OCI-M2 (cell line): ENCODE measurements around the gene LYRM4.

Experiments
- DNase-seq: peaks from one replicate; lab custom pipeline; 2025; ENCODE audit not compliant: unreplicated experiment; lab: John Stamatoyannopoulos, UW

The LYRM4 gene

GRCh38 chr6:5280920-5281319 is 20.2 kb upstream of the LYRM4 start:
- no peak for DNase-seq

DNA sequence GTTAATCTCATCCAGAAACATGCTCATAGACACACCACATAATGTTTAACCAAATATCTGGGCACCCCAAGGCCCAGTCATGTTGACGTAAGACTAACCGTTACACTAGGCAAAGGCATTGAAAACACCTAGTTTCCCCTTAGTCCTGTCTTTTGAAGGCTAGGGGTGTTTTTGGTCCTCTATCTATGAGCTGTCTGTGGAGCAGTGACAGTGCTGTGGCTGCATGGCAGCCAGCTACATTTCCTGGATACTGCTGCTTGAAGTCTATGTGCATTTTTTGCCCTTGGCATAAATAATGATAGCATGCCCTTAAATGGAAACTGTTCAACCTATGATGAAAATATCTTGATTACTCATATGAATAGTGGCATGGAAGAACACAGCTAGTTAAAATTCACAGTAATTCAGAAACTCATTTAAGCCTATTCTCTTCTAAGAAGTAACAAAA is 19.2 kb upstream of the LYRM4 start:
- no peak for DNase-seq

- DNase-seq = no peak
Observed at GRCh38 chr6:5278565-5279120, 17.9 kb upstream of the LYRM4 start.

DNA sequence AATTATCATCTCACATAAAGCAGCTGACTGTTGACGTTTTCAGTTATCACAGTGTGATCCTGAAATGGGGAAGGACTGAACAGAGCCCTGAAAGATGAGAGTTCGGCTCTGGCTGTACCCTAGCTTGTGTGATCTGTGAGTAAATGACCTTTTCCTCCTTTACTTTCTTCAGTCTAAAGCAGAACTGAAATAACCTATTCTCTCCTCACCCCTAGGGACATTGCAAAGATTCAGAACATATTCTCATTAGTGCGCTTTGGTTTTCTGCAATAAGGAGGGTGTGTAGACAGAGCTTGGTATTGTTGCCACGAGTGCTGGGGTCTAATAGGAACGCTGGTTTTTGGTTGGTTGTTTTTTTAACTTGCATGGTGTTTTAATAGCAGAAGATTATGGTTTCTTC is 17.3 kb upstream of the LYRM4 start:
- no peak for DNase-seq

DNA sequence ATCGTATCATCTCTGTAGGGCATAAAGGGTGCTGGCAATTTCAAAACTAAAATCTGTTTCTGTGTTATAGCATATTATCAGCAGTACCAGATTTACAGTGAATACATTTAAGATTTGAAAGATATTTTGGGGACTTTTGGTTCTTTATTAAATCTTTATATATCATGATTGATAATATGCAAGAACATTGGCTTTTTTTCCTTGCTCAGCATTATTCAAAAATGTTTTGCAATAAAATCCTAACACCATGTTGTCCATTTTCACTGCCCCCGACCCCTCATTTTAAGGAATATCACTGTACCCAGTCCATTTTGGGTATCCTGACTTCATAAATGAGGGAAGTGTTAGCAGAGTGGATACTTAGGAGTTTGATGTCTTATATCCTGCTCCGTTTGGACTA is 16.8 kb upstream of the LYRM4 start:
- DNase-seq = no peak

DNA sequence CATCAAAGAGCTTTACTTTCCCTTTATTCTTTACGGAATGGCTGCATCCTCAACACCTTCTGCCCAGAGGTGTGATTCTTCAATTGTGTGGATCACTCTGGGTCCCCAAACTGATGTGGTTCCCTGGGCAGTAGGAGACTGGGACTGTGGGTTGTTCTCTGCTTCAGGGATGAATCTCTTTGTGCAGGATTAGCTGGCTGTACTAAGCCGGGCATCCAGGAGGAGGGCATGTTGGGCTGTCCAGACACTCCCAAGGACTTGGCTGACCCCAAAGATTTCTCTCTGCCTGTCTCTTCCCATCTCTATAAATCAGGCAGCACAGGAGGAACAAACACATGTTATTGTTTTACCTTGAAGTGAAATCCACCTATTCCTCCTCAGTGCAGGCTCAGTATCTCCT is 15.8 kb upstream of the LYRM4 start:
- DNase-seq = no peak

DNA sequence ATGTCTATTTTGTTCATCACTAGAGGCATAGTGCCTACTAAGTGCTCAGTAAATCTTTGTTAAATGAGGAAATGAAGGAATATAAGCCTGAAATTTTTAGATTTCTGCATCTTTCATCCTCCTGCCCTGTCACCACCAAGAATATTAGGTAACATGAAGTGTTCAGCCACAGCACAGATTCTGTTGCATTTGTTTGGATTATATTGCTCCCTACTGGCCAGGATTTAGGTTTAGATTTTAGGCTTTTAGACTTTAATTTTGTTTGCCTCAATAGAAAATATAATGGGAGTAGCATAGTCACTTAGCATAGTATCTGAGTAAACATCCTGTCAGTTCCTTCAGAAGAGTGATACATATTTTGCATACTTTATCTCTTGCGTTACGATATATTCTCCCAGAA is 14.7 kb upstream of the LYRM4 start:
- DNase-seq = no peak

- DNase-seq = no peak
Observed at GRCh38 chr6:5274231-5274630, 13.5 kb upstream of the LYRM4 start.

DNA sequence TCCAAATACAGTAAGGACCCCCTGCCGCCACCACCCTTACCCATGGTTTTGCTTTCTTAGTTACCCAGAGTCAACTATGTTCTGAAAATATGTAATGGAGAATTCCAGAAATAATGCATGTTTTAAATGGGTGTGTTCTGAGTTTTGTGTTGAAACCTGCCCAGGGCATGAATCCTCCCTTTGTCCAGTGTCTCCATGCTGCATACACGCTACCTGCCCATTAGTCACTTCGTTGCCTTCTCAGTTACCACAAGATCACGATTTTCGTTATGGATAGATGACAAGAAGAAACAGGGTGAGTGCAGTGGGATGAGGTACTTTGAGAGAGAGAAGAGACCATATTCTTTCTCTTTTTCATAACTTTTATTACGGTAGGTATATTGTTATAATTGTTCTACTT is 11.2 kb upstream of the LYRM4 start:
- DNase-seq = no peak

DNA sequence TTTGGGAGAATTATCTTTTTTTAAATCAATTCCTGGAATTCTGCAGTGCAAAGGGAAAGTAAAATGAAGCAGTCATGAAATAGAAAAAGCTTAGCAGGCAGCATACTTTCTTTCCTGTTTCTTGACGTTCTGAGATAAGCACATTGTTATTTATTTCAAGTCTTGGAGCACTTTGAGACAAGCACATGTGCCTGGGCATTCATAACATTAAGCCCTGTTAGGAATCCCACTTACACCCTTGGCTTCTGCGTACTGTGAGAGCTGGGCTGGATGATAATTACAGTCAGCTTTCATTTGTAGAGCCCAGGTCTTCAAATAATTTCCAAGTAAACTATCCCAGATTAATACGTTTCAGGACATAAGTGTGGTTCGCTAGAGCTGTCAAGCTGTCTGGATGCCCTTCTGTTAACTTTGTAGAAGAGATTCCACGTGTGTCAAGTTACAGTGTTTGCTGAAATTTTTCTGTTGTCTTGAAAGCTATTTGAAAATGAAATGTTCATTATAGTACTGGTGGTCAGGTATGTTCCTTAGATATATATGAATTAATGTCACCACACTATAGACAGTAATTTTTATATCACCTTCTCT is 9.4 kb upstream of the LYRM4 start:
- DNase-seq = no peak

GRCh38 chr6:5266423-5266822 is 5.7 kb upstream of the LYRM4 start:
- no peak for DNase-seq

- DNase-seq = no peak
Observed at GRCh38 chr6:5261545-5262109, 877 bp upstream of the LYRM4 start.

DNA sequence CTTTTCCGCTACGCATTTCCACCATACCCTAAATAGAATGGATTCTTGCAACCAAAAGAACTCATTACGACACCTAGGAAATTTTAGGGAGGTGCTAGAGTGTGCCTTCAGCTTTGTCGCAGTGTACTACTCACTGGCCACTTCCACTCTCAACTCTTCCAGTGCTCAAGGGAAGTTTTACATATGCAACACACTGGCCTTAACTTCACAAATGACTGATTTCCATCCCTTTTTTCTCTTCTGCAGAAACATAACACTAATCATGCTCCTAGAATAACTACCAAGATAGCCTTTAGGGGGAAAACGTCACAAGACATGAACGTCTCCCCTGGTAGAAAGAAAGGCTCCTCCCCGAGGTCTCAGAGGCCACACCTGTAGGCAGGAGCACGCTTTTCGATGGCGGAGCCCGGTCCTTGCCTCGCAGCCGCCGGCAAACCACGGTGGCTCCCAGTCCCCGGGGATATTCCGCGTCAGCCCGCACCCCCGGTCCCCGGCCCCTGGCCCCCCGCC is 584 bp downstream of the LYRM4 start:
- DNase-seq = no peak

DNA sequence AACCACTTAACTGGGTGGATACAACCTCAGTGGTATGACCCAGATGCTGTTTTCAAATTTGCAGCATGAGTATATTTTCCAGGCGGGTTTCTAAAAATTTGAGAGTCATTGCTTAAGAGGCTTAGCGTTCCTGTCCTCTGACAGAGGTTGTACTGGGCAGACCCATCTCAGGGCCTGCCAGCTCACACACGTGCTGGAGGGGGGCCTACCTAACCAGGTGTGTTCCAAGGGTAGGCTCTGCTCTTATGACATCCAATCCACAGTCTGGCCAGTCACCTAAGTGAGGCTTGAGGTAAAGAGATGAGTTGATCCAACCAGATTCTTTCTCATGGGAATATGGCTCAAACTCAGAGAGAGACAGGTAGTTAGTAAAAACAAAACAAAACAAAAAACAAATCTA is 1.3 kb downstream of the LYRM4 start:
- DNase-seq = no peak

DNA sequence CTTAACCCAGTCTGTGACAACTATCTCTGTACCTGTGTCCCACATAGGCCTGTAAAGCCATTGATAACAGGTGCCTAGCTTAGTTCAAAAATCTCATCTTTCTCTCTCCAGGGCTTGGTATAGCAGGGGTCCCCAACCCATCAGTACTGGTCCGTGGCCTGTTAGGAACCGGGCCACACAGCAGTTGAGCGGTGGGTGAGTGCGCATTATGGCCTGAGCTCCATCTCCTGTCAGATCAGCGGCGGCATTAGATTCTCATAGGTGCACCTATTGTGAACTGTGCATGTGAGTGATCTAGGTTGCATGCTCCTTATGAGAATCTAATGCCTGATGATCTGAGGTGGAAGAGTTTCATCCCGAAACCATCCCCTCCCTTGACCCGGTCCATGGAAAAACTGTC is 3.4 kb downstream of the LYRM4 start:
- DNase-seq = no peak

DNA sequence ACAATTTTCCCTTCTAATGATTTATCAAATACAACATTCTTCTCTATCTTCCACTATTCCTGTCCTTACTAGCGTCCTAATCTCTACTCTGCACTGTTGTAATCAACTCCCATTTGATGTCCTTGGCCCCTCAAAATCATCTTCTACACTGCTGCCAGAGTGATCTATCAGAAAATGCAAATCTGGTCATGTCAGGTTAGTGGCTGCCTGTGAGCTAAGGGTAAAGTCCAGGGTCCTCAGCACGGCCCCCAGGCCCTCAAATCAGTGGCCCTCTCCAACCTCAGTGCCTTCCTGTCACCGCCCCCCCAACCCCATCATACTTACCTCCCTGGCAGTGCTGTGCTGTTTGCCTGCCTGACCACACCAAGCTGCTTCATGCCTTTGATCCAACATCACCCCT is 3.8 kb downstream of the LYRM4 start:
- DNase-seq = no peak

GRCh38 chr6:5250911-5251310 is 9.8 kb downstream of the LYRM4 start:
- DNase-seq = no peak

GRCh38 chr6:5250451-5250850 is 10.3 kb downstream of the LYRM4 start:
- no peak for DNase-seq

DNA sequence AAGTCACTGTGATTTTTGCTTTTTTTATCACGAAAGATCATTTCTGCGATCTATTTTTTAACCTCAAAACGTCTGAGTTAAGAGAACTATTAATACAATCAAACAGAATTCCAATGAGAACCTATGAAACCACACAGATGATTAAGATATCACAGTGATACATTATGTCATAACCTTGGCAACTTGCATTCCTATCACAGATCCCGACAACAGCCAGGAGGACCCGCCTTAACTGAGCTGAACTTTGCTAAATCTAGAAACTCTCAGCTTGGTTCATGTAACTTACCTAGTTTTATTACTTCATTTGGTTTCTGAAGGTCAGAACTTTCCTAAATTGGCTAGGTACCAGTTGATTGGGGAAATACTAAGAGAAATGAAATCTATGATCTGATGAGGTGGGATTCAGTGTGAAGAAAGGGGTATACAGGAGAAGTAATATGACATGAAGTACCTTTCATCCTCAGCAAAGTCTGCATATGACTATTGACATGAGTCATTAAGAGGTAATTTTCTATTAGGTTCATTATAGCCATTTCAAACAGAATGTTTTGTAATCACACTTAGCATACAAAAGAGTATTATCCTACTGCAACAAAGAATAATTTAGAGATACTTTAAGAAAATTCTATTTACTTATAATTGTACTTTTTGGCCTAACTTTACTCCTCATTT is 11.2 kb downstream of the LYRM4 start:
- DNase-seq = no peak

DNA sequence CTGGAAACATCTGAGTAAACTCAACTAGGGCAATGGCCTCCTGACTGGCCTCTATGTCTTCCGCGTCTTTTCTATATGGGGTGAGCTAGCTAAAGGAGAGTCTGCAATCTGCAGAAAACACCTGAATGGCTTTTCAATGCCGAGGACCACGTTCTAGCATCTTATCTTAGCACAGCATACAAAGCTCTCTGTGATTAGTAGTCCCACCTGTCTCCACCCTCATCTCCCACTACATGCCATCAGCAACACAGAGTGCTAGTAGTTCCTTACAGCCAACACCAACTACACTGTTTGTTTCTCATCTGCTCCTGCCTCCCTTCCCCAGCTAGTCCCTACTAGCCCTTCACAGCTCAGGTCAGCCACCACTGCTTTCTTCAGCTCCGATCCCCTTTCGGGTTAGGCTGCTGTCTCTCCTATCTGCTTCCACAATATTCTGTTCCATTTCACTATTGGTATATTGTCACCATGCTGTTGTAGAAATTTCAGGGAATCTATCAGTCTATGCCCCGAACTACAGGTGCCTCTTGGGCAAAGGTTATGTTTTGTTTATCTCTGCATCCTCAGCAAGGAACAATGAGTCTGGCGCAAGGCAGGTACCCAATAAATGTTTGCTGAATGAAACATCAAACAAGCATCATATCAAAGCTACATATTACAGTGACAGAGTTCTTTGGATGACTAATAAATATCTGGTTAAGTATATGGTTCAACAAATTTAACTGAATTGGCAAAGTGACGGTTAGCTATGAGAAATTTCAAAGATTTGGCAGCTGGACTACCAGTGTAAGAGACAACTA is 12.2 kb downstream of the LYRM4 start:
- no peak for DNase-seq

GRCh38 chr6:5247201-5247600 is 13.5 kb downstream of the LYRM4 start:
- no peak for DNase-seq
